Activated naive CD8-positive, alpha-beta T cell treated with anti-CD3 and anti-CD28 coated beads for 36 hours (primary cell): ENCODE measurements around the gene DZIP1L. TPM values are rescaled to one million over a fixed set of nuclear protein-coding genes. Genes with fewer than 3 reads are reported as not detected.
"Not testable (repeated sequence)": the region's sequence is repeated elsewhere in the genome, so short reads cannot be mapped to it uniquely, and the experiment has no call there.

Experiments used
- DNase-seq: peaks from one replicate; pipeline ENCODE4 v3.0.0; 2021
- H3K27ac Mint-ChIP-seq: one replicate; pipeline ENCODE4 v1.8.0; 2022; ENCODE audit warnings: mild to moderate bottlenecking, moderate library complexity, mixed read lengths
- H3K27me3 Mint-ChIP-seq: one replicate; pipeline ENCODE4 v1.8.0; 2022; ENCODE audit warnings: mild to moderate bottlenecking, mixed read lengths
- H3K36me3 Mint-ChIP-seq: one replicate; pipeline ENCODE4 v1.8.0; 2021; ENCODE audit warnings: mild to moderate bottlenecking, mixed read lengths
- H3K4me1 Mint-ChIP-seq: one replicate; pipeline ENCODE4 v1.8.0; 2021; ENCODE audit warnings: mixed read lengths
- H3K4me3 Mint-ChIP-seq: one replicate; pipeline ENCODE4 v1.8.0; 2022; ENCODE audit warnings: mild to moderate bottlenecking, moderate library complexity, mixed read lengths
- H3K9me3 Mint-ChIP-seq: one replicate; pipeline ENCODE4 v1.8.0; 2022; ENCODE audit warnings: mixed read lengths
- total RNA-seq, 2 experiments: library from RNA; stranded (reverse); gene quantifications; one replicate each; pipeline ENCODE4 v1.2.3, GENCODE V29; 2021

The DZIP1L gene
- total RNA-seq, 2 experiments from 2014 or later, result 0.22 to 0.29 TPM

- H3K36me3 Mint-ChIP-seq, result no peaks in the 10 kb centered on the region
Measured at GRCh38 chr3:138092023-138092422, 23.4 kb downstream of the DZIP1L start.

GRCh38 chr3:138089091-138089490, 26.3 kb downstream of the DZIP1L start:
- H3K27ac Mint-ChIP-seq, result no peak overlapping the region
- no peaks in the 10 kb centered on the region for H3K36me3 Mint-ChIP-seq
- DNase-seq, result no peak
- no peaks in the 10 kb centered on the region for H3K9me3 Mint-ChIP-seq
- no peak overlapping the region for H3K4me3 Mint-ChIP-seq
- H3K27me3 Mint-ChIP-seq, result peaks cover 12% of the 10 kb centered on the region
- H3K4me1 Mint-ChIP-seq, result peaks cover 6% of the 10 kb centered on the region

More at GRCh38 chr3:138092023-138092422, 23.4 kb downstream of the DZIP1L start:
- H3K27me3 Mint-ChIP-seq, result peaks cover 12% of the 10 kb centered on the region
- no peaks in the 10 kb centered on the region for H3K9me3 Mint-ChIP-seq
- H3K4me1 Mint-ChIP-seq, result peaks cover 3% of the 10 kb centered on the region
- no peak overlapping the region for H3K4me3 Mint-ChIP-seq
- no peak for DNase-seq
- H3K27ac Mint-ChIP-seq, result no peak overlapping the region

DNA sequence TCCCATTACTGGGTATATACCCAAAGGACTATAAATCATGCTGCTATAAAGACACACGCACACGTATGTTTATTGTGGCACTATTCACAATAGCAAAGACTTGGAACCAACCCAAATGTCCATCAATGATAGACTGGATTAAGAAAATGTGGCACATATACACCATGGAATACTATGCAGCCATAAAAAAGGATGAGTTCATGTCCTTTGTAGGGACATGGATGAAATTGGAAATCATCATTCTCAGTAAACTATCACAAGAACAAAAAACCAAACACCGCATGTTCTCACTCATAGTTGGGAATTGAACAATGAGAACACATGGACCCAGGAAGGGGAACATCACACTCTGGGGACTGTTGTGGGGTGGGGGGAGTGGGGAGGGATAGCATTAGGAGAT, 29.7 kb downstream of the DZIP1L start:
- not testable (repeated sequence) for H3K36me3 Mint-ChIP-seq, H3K27ac Mint-ChIP-seq, H3K4me3 Mint-ChIP-seq, DNase-seq, H3K9me3 Mint-ChIP-seq
- H3K4me1 Mint-ChIP-seq, result peaks cover 27% of the 10 kb centered on the region
- H3K27me3 Mint-ChIP-seq, result peaks cover 13% of the 10 kb centered on the region

DNA sequence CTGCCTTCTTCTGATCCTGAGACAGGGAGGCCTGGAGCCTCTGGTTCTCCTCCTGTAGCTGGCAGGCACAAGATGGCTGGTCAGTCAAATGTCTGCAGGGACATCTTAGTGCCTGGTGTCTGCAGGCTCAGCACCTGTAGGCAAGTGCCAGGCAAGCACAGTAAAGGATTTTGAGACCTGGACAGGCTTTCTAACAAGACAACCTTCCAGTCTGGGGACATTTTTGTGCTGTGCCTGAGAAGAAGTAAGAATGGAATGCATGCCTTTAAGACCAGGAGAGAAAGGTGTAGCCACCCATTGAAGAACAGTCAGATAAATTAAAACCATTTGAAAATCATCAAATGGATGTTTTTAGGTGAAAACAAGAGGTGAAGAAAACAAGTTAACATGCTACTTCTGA, 31.2 kb downstream of the DZIP1L start:
- Mint-ChIP-seq H3K4me1 (peaks cover 28% of the 10 kb centered on the region), H3K9me3 (no peaks in the 10 kb centered on the region), H3K4me3 (no peak overlapping the region), H3K36me3 (no peaks in the 10 kb centered on the region), H3K27ac (no peak overlapping the region), H3K27me3 (peaks cover 16% of the 10 kb centered on the region)
- DNase-seq, result no peak

DNA sequence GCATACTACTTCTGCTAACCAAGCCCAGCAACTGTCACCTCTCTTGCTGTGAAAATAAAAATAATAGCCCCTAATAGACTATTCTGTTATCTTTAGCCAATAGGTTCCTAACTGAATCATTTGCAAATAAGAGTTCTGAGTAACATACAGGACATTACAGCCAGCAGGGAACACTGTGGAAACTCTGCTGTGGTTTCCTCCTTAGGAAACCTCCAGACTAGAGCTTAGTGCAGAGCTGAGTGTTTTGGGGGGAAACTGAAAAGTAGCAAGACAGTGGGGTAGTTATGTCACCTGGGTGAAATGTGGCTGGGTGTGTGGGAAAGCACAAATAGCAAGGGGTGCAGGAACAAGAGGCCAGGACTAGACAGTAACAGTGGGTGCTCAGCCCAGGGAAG, 32.4 kb downstream of the DZIP1L start:
- H3K4me3 Mint-ChIP-seq, result no peak overlapping the region
- peak overlapping the region; percentile 81 for H3K27ac Mint-ChIP-seq
- no peaks in the 10 kb centered on the region for H3K9me3 Mint-ChIP-seq

DNA sequence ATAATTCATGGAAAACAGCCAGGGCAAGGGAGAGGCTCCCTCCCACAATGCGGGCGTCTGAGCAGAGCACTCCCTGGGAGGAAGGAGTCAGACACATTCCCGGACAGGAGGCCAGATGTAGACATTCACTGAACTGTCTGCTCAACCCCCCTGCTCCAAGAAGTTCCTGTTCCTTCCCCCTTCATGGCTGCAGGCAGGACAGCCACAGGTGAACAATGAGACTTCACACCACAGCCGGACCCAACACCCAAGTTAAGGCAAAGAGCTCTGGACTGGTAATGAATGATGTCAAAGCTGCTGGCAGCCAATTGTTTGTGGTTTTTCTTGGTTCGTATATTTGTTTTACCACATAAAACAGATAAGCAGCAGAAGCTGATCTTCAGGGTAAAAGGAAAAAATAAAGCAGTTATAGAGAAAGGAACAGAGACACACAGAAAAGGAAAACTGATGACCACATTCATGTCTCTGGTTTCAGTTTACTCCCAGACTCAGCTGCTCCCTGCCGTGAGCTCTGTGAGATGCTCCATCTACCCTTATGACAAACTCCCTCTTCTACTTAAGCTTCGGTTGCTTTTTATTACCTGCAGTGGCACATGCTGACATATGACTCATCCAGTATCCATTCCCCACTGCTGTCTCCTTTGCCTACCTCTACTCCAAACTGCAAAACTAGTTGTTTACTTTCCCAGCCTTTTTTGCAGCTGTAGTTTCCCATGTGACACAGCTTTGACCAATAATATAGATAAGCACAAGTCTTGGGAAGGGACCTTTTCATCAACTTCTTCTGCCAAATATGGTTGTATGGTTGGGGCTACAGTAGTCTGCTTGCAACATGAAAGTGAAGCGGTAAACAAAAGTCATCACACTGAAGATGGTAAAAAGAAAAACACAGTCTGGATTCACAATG, 33.1 kb downstream of the DZIP1L start:
- Mint-ChIP-seq H3K4me1 (peaks cover 34% of the 10 kb centered on the region), H3K9me3 (no peaks in the 10 kb centered on the region), H3K27ac (peak overlapping the region; percentile 81), H3K4me3 (peak overlapping the region; percentile 15), H3K27me3 (peaks cover 15% of the 10 kb centered on the region), H3K36me3 (no peaks in the 10 kb centered on the region)
- peak; percentile 33 for DNase-seq

More for the DNA sequence above, 32.4 kb downstream of the DZIP1L start:
- H3K27me3 Mint-ChIP-seq, result peaks cover 15% of the 10 kb centered on the region
- no peaks in the 10 kb centered on the region for H3K36me3 Mint-ChIP-seq
- peak; percentile 26 for DNase-seq
- H3K4me1 Mint-ChIP-seq, result peaks cover 34% of the 10 kb centered on the region

DNA sequence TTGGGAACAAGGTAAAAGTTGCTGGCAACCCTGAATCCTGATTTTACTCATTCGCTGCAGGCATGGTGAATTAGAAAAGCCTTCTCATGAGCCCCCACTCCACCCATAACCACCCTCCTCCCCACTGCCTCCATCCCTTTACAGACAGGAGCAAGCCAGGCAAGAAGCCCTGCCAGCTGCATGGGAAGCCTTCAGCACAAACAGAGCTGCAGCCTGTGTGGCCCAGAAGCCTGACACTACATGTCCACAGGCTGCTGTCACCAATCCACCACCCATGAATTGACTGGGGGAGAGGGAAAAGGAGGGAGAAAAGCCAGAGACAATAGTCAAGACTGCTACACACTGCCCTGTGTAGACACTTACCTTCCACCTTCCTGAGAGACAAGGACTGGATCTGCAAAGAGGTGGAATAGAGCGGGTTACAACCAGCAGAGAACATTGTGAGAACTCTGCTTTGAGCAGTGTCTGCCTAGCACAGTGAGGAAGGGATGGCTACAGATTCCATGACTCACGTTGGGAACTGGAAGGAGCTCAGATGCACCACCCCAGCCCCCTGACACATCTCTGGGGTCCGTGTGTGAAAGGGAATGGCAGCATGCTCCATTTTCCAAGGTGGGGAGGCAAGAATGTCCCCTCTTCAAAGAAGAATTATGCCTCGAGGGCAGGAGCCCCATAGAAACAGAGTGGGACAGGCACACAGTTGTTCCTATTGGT, 33.9 kb downstream of the DZIP1L start:
- no peak for DNase-seq
- Mint-ChIP-seq H3K4me3 (peak overlapping the region; percentile 15), H3K4me1 (peaks cover 34% of the 10 kb centered on the region), H3K27me3 (peaks cover 15% of the 10 kb centered on the region), H3K9me3 (no peaks in the 10 kb centered on the region), H3K27ac (no peak overlapping the region), H3K36me3 (no peaks in the 10 kb centered on the region)

GRCh38 chr3:138079901-138080300, 35.5 kb downstream of the DZIP1L start:
- Mint-ChIP-seq H3K27me3 (peaks cover 19% of the 10 kb centered on the region), H3K27ac (no peak overlapping the region), H3K36me3 (no peaks in the 10 kb centered on the region), H3K9me3 (no peaks in the 10 kb centered on the region), H3K4me1 (peaks cover 34% of the 10 kb centered on the region), H3K4me3 (no peak overlapping the region)
- no peak for DNase-seq

DNA sequence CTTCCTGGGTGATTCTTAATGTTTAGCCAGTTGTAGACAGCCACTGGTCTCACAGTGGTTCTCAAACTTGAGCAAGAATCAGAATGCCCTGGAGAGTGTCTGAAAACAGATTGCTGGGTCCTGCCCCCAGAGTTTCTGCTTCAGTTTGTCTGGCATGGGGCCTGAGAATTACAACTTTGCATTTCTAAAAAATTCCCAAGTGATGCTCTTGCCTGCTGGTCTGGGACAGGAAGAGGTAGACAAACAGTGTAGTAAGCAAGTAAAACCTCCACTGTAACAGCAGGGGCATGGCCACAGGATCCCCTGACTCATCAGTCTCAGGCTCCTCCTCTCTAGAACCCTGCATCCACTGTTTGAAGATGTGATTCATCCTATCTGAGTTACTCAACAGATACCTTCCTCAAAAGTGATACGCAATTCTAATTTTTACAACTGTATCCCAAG, 36.5 kb downstream of the DZIP1L start:
- Mint-ChIP-seq H3K4me1 (peaks cover 31% of the 10 kb centered on the region), H3K36me3 (no peaks in the 10 kb centered on the region), H3K27me3 (peaks cover 23% of the 10 kb centered on the region), H3K4me3 (no peak overlapping the region), H3K9me3 (no peaks in the 10 kb centered on the region), H3K27ac (no peak overlapping the region)
- DNase-seq, result no peak

DNA sequence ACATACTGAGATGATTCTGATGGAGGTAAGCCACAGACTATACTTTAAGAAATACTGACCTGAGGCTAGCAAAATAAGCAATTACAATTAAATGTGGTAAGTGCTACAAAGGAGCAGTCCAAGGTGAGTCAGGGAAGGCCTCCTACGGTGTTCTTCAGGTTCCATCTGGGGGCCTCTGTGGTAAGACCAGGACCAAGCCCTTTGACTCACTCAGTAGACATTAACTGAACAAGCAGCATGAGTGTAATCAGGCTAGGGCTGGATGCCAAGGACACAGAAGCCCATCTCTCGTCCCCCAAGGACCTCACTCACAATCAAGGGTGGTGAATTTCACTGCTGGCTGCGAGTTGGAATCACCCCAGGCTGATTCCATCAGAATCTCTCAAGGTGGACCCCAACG, 37.3 kb downstream of the DZIP1L start:
- peaks cover 27% of the 10 kb centered on the region for H3K27me3 Mint-ChIP-seq
- H3K9me3 Mint-ChIP-seq, result no peaks in the 10 kb centered on the region
- H3K4me3 Mint-ChIP-seq, result no peak overlapping the region
- no peaks in the 10 kb centered on the region for H3K36me3 Mint-ChIP-seq
- no peak overlapping the region for H3K27ac Mint-ChIP-seq
- H3K4me1 Mint-ChIP-seq, result peaks cover 23% of the 10 kb centered on the region
- DNase-seq, result no peak

- H3K4me1 Mint-ChIP-seq, result no peaks in the 10 kb centered on the region
- no peaks in the 10 kb centered on the region for H3K36me3 Mint-ChIP-seq
- no peak overlapping the region for H3K4me3 Mint-ChIP-seq
- H3K27me3 Mint-ChIP-seq, result peaks cover 26% of the 10 kb centered on the region
- H3K27ac Mint-ChIP-seq, result no peak overlapping the region
- DNase-seq, result no peak
- no peaks in the 10 kb centered on the region for H3K9me3 Mint-ChIP-seq
Measured at GRCh38 chr3:138072796-138073195, 42.6 kb downstream of the DZIP1L start.

DNA sequence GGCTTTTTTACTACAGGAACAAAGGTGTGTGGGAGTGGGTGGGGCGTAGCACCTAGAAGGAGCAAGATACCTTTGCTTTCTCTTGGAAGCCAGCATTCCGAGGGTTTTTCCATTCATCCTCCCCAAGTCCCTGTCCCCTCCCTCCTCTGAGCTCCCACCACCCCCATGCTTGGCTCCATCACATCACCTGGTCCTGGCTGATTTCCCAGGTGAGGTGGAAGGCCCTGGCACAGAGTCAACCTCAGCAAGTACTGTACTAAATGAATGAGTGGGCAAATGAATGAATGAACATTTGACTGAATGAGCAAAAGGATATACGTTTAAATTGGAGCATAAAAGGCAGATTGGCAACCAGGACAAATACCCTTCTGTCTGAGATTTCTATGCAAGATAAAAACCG, 45.4 kb downstream of the DZIP1L start:
- Mint-ChIP-seq H3K27me3 (peaks cover 22% of the 10 kb centered on the region), H3K9me3 (no peaks in the 10 kb centered on the region), H3K4me3 (no peak overlapping the region), H3K36me3 (no peaks in the 10 kb centered on the region), H3K4me1 (peaks cover 7% of the 10 kb centered on the region), H3K27ac (no peak overlapping the region)
- DNase-seq, result no peak

DNA sequence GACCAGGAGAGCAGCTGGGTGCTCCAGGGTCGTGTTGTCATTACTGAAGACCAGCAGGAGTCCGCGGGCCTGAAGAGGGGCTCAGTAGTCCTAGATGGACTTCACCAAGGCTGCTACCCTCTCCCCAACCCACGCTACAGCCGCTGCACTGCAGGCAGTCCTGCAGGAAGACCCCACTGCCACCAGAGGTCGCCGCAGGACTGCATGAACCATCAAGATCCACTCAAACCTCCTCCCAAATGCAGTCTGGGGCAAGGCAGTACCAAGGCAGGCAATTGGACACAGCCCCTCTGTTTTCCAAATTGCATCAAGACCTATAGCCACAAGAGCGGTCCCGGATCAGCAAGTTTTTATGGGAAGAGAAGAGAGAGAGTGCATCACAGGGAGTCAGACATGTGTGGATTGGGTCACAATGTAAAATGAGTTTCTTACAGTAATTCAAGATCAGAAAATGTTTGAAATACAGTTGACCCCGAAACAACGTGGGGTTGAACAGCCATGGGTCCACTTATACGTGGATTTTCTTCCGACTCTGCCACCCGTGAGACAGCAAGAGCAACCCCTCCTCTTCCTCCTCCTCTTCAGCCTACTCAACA, 46.7 kb downstream of the DZIP1L start:
- Mint-ChIP-seq H3K4me3 (no peak overlapping the region), H3K36me3 (no peaks in the 10 kb centered on the region), H3K27me3 (peaks cover 13% of the 10 kb centered on the region), H3K4me1 (peaks cover 7% of the 10 kb centered on the region), H3K9me3 (no peaks in the 10 kb centered on the region), H3K27ac (no peak overlapping the region)
- peak; percentile 72 for DNase-seq

DNA sequence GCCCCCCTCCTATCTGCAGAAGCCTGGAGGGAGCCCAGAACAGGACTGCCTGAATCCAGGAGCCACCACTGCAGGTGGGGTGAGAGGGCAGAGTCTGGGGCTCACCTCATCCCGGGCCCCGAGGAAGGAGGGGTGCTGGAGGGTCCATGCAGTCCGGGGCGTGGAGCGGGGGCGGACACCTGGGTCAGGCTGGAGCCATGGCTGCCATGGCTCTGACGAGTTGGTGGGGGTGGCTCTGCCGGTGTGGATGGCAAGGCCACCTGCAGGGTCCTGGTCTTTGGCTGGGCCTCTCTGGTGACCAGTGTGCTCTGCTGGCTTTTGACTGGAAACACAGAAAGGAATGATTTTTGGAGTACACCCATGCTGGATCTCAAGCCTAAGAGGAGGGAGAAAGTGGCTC, 47.4 kb downstream of the DZIP1L start:
- H3K36me3 Mint-ChIP-seq, result no peaks in the 10 kb centered on the region
- H3K9me3 Mint-ChIP-seq, result no peaks in the 10 kb centered on the region
- no peak overlapping the region for H3K4me3 Mint-ChIP-seq
- peaks cover 7% of the 10 kb centered on the region for H3K4me1 Mint-ChIP-seq
- DNase-seq, result no peak
- H3K27me3 Mint-ChIP-seq, result peaks cover 11% of the 10 kb centered on the region
- no peak overlapping the region for H3K27ac Mint-ChIP-seq

DNA sequence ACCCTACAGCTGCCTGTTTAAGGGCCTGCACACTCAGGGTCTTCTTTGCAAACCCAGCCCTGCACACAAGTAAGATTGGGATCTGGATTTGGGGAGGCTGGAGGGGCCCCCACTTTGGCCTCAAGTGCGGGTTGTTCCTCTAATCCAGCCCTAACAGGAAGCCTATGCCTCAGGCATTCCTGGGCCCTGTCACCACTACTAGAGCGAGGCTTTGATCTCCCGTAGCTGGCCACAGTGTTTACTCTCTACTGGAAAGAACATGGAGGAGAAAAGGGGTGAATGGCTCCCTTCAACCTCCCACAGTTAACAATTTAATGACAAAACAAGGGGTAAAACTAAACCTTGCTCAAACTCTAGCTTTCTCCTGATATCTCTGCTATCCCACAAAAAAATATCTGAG, 48.4 kb downstream of the DZIP1L start:
- peaks cover 11% of the 10 kb centered on the region for H3K27me3 Mint-ChIP-seq
- no peak overlapping the region for H3K4me3 Mint-ChIP-seq
- H3K27ac Mint-ChIP-seq, result no peak overlapping the region
- H3K36me3 Mint-ChIP-seq, result no peaks in the 10 kb centered on the region
- peaks cover 7% of the 10 kb centered on the region for H3K4me1 Mint-ChIP-seq
- no peak for DNase-seq
- H3K9me3 Mint-ChIP-seq, result no peaks in the 10 kb centered on the region
